OCI-LY7 (cell line): ENCODE results near the gene TBC1D1. TPM values are rescaled to one million over a fixed set of nuclear protein-coding genes. Genes with fewer than 3 reads are reported as not detected.

Experiments used
- BruUV-seq: library from RNA; stranded (reverse); fragments of 400-500 nt; replicated peaks from 2 replicates; lab custom pipeline; 2021; lab: Mats Ljungman, UMichigan
- CTCF ChIA-PET: fragments of 300-600 bp; sonication (Branson Sonifier 250); formaldehyde crosslinking; loops from one replicate; lab custom pipeline; 2022; ENCODE audit warnings: antibody characterized with exemption; ENCODE audit not compliant: unreplicated experiment; lab: Charles Lee
- POLR2A ChIA-PET: fragments of 300-600 bp; sonication (Branson Sonifier 250); formaldehyde crosslinking; loops from one replicate; lab custom pipeline; 2022; ENCODE audit warnings: antibody characterized with exemption; lab: Charles Lee
- DNase-seq: peaks from one replicate; pipeline ENCODE4 v3.0.0-alpha.2; 2015; ENCODE audit warnings: low spot score
- H2AFZ ChIP-seq: fragments of 200-600 bp; sonication (generic), shearing (Covaris generic); 2 replicates; pipeline ENCODE4 v1.6.1; 2014; ENCODE audit warnings: mild to moderate bottlenecking, antibody characterized with exemption, low read length, moderate library complexity
- H3K27ac ChIP-seq: fragments of 200-600 bp; sonication (generic); 2 replicates; pipeline ENCODE4 v1.5.1; 2014; ENCODE audit warnings: mixed run types, low read depth, mild to moderate bottlenecking, moderate library complexity, low read length, inconsistent platforms; ENCODE audit not compliant: poor library complexity, severe bottlenecking
- H3K36me3 ChIP-seq: fragments of 200-600 bp; sonication (generic); 2 replicates; pipeline ENCODE4 v1.6.1; 2014; ENCODE audit warnings: mild to moderate bottlenecking, antibody characterized with exemption, low read length, moderate library complexity, mixed read lengths; ENCODE audit not compliant: insufficient read depth
- H3K4me1 ChIP-seq: fragments of 200-600 bp; sonication (generic); 2 replicates; pipeline ENCODE4 v1.5.1; 2014; ENCODE audit warnings: mild to moderate bottlenecking, low read length; ENCODE audit not compliant: insufficient read depth, poor library complexity, severe bottlenecking
- H3K4me2 ChIP-seq: fragments of 200-600 bp; sonication (generic); 2 replicates; pipeline ENCODE4 v1.6.1; 2014; ENCODE audit warnings: mild to moderate bottlenecking, low read length
- H3K4me3 ChIP-seq: fragments of 200-600 bp; sonication (generic); 2 replicates; pipeline ENCODE4 v1.5.1; 2014; ENCODE audit warnings: mild to moderate bottlenecking, low read depth, low read length; ENCODE audit not compliant: poor library complexity, severe bottlenecking
- H3K79me2 ChIP-seq: fragments of 200-600 bp; sonication (generic); 2 replicates; pipeline ENCODE4 v1.6.1; 2016; ENCODE audit warnings: low read depth, mild to moderate bottlenecking, low read length, moderate library complexity, mixed read lengths; ENCODE audit not compliant: insufficient read depth
- H3K9me2 ChIP-seq: fragments of 200-600 bp; sonication (generic); 2 replicates; pipeline ENCODE4 v1.6.1; 2016; ENCODE audit warnings: mild to moderate bottlenecking, low read length, mixed read lengths; ENCODE audit not compliant: insufficient read depth
- H3K9me3 ChIP-seq: fragments of 200-600 bp; sonication (generic); 2 replicates; pipeline ENCODE4 v1.6.1; 2014; ENCODE audit warnings: mild to moderate bottlenecking, mixed run types, low read length, mixed read lengths
- H4K20me1 ChIP-seq: fragments of 200-600 bp; sonication (generic); 2 replicates; pipeline ENCODE4 v1.6.1; 2014; ENCODE audit warnings: mild to moderate bottlenecking, antibody characterized with exemption, low read length, moderate library complexity, mixed read lengths; ENCODE audit not compliant: insufficient read depth
- EZH2phosphoT487 ChIP-seq: fragments of 200-600 bp; sonication (generic); IDR thresholded peaks from 2 replicates; pipeline ENCODE4 v1.6.1; 2018; ENCODE audit warnings: low read depth, borderline replicate concordance, mild to moderate bottlenecking, mixed run types, antibody characterized with exemption, low read length, moderate library complexity, mixed read lengths
- intact Hi-C: fragments of 100-400 bp; cut with micrococcal nuclease; formaldehyde crosslinking; loops from one replicate; pipeline ENCODE4 v1.10.0; 2022; ENCODE audit not compliant: unreplicated experiment
- total RNA-seq, 2 experiments: library from RNA; depleted of rRNA in 1 of 2; stranded (reverse); fragments of >200 nt in 1 of 2; shearing (Covaris generic) in 1 of 2; gene quantifications; 2 replicates each; pipeline ENCODE4 v1.2.3, GENCODE V29; 2014 to 2022
- TF ChIP-seq, protein P1 (sequence below): fragments of 200-600 bp; sonication (generic); conservative IDR thresholded peaks from 2 replicates; pipeline ENCODE4 v1.5.1; 2014; ENCODE audit warnings: mild to moderate bottlenecking, antibody characterized with exemption, low read length, moderate library complexity, mixed read lengths

The TBC1D1 gene
- total RNA-seq, 2 experiments from 2014 or later = 539 to 545 TPM

DNA sequence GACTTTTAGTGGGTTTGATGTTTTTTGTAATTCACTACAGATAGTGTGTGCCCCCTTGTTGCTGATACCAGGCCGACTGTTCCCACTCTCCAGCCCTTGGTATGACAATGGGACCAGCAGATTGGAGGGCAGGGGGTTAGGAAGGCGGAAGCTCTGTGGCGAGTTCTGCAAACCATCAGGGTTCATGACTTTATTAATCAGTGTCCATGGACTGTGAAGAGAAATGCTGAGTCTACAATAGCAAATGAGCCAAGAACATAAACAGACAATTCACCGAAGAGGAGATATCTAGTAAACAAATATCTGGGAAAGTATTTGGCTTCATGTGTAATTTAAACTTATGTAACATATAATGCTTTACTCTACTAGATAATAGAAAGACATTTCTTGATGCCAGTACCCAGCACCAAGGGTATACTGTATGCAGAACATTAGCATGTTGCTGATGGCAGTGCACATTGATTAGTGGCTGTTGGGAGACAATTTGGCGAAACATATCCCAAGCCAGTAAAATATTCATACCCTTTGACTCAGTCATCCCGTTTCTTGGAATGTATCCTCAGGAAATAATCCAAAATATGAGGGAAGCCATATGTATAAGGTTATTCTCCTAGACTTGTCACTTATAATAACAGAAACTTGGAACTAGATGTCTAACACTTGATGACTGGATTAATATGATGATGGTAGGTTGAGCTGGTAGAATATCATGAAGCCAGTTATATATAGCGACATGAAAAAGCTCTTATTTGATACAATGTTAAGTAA lies 238.8 kb downstream of the TBC1D1 start:
- POLR2A ChIA-PET = interaction anchor here (0.5 kb wide), 1 partner anchor 121 kb away, joined by 4 read pairs; no protein-coding TSS in a partner anchor
- H3K4me1 ChIP-seq = no peaks in the 10 kb centered on the region
- no peaks in the 10 kb centered on the region for H4K20me1 ChIP-seq
- no peak for DNase-seq
- H3K36me3 ChIP-seq = peaks cover 100% of the 10 kb centered on the region
- H3K9me2 ChIP-seq = no peaks in the 10 kb centered on the region
- H3K4me2 ChIP-seq = no peak overlapping the region
- TF ChIP-seq, protein P1, sequence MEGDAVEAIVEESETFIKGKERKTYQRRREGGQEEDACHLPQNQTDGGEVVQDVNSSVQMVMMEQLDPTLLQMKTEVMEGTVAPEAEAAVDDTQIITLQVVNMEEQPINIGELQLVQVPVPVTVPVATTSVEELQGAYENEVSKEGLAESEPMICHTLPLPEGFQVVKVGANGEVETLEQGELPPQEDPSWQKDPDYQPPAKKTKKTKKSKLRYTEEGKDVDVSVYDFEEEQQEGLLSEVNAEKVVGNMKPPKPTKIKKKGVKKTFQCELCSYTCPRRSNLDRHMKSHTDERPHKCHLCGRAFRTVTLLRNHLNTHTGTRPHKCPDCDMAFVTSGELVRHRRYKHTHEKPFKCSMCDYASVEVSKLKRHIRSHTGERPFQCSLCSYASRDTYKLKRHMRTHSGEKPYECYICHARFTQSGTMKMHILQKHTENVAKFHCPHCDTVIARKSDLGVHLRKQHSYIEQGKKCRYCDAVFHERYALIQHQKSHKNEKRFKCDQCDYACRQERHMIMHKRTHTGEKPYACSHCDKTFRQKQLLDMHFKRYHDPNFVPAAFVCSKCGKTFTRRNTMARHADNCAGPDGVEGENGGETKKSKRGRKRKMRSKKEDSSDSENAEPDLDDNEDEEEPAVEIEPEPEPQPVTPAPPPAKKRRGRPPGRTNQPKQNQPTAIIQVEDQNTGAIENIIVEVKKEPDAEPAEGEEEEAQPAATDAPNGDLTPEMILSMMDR = no peak
- TF ChIP-seq EZH2phosphoT487 = no peak
- H2AFZ ChIP-seq = no peak overlapping the region
- no peaks in the 10 kb centered on the region for H3K9me3 ChIP-seq
- H3K4me3 ChIP-seq = no peak overlapping the region
- no TSS peak for BruUV-seq
- intact Hi-C loops = no loop called here
- H3K27ac ChIP-seq = no peak overlapping the region
- no peaks in the 10 kb centered on the region for H3K79me2 ChIP-seq
- CTCF ChIA-PET = no interaction called here

DNA sequence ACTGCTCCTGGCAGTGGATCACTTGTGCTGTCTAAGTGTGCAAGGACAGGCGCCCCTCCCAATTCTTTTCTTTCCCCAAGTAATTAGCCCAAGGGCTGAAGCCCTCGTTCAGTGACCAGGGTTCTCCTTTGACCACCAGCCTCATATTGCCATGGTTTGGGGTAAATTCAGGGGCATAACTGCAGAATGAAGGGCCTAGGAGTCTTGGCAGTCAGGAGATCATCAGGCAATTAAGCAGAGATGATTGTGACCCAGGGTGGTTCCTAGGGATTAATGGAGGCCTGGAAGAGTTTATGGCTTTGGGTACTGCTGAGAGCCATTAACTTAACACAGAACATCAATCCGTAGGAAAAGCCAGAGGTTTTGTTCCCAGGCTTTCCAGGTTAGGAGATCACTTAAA lies 240.0 kb downstream of the TBC1D1 start:
- no peak for DNase-seq
- no TSS peak for BruUV-seq
- Histone ChIP-seq H3K9me3 (no peaks in the 10 kb centered on the region), H3K79me2 (no peaks in the 10 kb centered on the region), H3K4me1 (no peaks in the 10 kb centered on the region), H4K20me1 (no peaks in the 10 kb centered on the region; the same call in 1 of the 2 replicates), H3K27ac (no peak overlapping the region), H2AFZ (no peak overlapping the region), H3K36me3 (peaks cover 100% of the 10 kb centered on the region), H3K9me2 (no peaks in the 10 kb centered on the region), H3K4me2 (no peak overlapping the region), H3K4me3 (no peak overlapping the region)
- TF ChIP-seq EZH2phosphoT487 = no peak
- TF ChIP-seq, protein P1 = no peak
- intact Hi-C loops = no loop called here
- ChIA-PET POLR2A (no interaction called here), CTCF (no interaction called here)

GRCh38 chr4:38131371-38132091 lies 240.6 kb downstream of the TBC1D1 start:
- Histone ChIP-seq H3K4me3 (no peak overlapping the region), H4K20me1 (no peaks in the 10 kb centered on the region; the same call in 1 of the 2 replicates), H3K36me3 (peaks cover 100% of the 10 kb centered on the region), H3K79me2 (no peaks in the 10 kb centered on the region), H3K27ac (no peak overlapping the region), H3K9me2 (no peaks in the 10 kb centered on the region), H3K9me3 (no peaks in the 10 kb centered on the region), H3K4me1 (no peaks in the 10 kb centered on the region), H2AFZ (no peak overlapping the region), H3K4me2 (no peak overlapping the region)
- no peak for TF ChIP-seq EZH2phosphoT487
- TF ChIP-seq, protein P1 = no peak
- CTCF ChIA-PET = no interaction called here
- POLR2A ChIA-PET = interaction anchor here (0.6 to 1.7 kb wide), 3 partner anchors 66 to 212 kb away, joined by 3 to 5 read pairs (median 3); no protein-coding TSS in a partner anchor
- intact Hi-C loops = no loop called here
- no TSS peak for BruUV-seq
- no peak for DNase-seq
